Epithelial cell of esophagus (primary cell): ENCODE measurements around the gene CHST15.

Experiments
- DNase-seq: peaks from one replicate; pipeline ENCODE4 v3.0.0; 2010; ENCODE audit warnings: low read depth
- H3K4me3 ChIP-seq: 2 replicates; pipeline ENCODE4 v1.5.1; 2011; ENCODE audit warnings: mild to moderate bottlenecking, low read length, control low read depth
- TF ChIP-seq, protein P1 (sequence below): IDR thresholded peaks from 2 replicates; pipeline ENCODE4 v1.5.1; 2011; ENCODE audit warnings: low read depth, mild to moderate bottlenecking, low read length, control low read depth, inconsistent platforms; ENCODE audit not compliant: insufficient read depth; ENCODE audit errors: missing control alignments

The CHST15 gene

DNA sequence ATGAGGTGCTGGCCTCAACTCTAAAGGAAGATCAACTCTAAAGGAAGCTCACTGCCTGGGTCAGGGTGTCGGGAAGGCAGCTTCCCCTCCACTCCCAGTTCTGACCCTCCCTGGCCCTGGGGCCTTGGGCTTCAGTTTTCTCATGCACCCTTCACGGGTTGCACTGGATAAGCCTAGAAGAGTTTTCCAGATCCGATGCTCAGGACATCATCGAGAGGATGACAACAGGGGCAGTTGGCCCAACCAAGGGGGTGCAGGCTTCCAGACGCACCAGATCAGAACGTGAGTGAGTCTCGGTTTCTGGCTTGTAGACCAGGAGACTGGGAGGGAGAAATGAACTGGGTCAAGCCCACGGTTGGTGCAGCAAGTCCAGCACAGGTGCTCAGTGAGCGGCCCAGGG is 34.2 kb upstream of the CHST15 start:
- H3K4me3 ChIP-seq: no peak overlapping the region
- no peak for DNase-seq
- TF ChIP-seq, protein P1, sequence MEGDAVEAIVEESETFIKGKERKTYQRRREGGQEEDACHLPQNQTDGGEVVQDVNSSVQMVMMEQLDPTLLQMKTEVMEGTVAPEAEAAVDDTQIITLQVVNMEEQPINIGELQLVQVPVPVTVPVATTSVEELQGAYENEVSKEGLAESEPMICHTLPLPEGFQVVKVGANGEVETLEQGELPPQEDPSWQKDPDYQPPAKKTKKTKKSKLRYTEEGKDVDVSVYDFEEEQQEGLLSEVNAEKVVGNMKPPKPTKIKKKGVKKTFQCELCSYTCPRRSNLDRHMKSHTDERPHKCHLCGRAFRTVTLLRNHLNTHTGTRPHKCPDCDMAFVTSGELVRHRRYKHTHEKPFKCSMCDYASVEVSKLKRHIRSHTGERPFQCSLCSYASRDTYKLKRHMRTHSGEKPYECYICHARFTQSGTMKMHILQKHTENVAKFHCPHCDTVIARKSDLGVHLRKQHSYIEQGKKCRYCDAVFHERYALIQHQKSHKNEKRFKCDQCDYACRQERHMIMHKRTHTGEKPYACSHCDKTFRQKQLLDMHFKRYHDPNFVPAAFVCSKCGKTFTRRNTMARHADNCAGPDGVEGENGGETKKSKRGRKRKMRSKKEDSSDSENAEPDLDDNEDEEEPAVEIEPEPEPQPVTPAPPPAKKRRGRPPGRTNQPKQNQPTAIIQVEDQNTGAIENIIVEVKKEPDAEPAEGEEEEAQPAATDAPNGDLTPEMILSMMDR: no peak

DNA sequence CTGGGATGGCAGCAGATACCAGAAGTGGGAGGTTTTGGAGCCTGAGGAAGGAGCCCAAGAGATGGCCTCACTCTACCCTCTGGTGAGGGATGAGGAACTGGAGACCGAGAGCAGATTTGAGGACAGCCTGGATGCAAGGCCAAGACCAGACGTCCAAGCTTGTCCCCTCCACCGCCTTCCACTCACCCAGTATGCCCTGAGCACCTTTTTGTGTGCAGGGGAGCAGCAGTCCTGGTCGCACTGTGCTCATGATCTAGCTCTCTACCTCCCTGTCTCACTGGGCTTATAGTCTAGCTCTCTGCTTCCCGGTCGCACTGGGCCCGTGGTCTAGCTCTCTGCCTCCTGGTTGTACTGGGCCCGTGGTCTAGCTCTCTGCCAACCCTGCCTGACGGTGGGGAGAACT is 33.6 kb upstream of the CHST15 start:
- TF ChIP-seq, protein P1: no peak
- no peak overlapping the region for H3K4me3 ChIP-seq
- DNase-seq: no peak

DNA sequence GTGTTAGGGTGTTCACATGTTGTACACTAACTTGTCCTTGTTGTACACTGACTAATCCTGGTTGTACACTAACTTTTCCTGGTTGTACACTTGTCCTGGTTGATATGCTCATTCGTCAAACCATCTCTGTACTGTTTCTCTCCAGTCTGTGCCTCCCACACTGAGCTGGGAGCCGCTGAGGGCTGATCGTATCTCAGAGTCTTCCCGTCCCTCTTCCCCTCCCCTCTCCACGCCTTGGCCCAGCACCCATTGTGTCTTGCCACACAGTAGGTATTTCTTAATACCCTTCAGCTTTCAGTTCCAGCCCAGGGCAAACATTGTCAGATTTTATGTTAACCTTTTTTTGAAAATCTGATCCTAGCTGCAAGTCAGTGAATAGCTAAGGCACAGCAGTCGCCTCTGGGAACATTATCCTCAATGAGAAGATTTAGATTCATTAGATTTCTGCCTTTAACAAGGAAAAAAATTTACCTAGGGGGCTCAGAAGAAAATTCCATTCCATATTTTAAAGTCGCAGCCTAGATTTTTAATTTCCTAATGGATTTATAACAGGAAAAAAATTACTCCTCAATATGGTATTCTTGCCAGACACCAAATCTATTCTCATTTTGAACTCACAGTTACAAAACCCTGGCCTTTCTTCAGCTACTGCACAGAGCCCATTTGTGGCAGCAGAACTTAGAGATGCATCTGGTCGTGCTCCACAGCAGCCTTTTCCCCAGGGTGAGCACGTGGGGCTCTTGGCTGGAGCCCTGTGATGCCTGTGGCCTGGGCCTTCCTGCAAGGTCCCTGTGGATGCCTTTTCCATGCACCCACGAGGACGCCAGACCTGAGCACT is 33.0 kb upstream of the CHST15 start:
- DNase-seq: no peak
- H3K4me3 ChIP-seq: no peak overlapping the region
- TF ChIP-seq, protein P1: no peak

DNA sequence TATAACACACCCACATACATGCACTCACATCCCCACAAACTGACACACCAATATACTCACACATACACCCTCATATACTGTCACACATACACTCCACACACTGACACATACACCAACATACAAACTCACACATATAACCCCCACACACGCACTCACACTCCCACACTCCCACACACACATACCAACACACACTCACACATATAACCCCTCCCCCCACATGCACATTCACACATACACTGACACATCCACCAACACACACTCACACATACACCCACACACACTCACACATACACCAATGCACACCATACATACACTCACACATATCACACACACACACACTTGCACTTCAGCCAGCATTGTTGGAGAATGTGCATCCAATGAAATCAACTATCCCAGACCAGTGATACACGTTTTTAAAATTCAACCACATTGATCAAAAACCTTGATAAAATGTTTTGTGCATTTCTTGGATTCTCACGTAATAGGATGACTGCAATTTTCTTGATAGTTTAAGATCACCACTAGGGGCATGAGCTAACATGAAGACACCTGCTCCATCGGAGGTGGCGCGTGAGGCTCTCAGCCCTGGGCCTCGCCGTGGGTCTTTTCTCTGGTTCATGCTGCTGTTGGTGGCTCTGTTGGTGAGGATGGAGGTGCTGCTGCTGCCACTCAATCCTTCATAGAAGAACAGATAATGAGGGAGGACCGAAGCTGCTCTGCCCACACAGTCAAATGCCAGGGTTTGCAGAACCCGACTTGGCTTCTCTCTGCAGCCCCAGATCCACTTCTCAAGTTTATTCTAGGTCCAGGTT is 32.1 kb upstream of the CHST15 start:
- TF ChIP-seq, protein P1: peak; percentile 45
- peak; percentile 20 for DNase-seq
- H3K4me3 ChIP-seq: no peak overlapping the region

DNA sequence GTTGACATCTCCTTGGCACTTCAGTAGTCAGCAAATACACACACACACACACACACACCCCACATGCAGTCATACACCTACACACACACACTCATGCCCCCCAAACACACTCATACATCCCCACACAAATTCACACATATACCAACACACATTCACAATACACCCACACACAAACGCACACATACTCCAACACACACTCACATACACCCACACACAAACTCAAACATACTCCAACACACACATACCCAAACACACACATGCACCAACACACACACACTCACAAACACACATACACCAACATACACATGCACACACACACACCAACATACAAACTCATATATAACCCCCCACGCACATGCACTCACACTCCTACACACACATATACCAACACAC is 31.4 kb upstream of the CHST15 start:
- no peak for DNase-seq

DNA sequence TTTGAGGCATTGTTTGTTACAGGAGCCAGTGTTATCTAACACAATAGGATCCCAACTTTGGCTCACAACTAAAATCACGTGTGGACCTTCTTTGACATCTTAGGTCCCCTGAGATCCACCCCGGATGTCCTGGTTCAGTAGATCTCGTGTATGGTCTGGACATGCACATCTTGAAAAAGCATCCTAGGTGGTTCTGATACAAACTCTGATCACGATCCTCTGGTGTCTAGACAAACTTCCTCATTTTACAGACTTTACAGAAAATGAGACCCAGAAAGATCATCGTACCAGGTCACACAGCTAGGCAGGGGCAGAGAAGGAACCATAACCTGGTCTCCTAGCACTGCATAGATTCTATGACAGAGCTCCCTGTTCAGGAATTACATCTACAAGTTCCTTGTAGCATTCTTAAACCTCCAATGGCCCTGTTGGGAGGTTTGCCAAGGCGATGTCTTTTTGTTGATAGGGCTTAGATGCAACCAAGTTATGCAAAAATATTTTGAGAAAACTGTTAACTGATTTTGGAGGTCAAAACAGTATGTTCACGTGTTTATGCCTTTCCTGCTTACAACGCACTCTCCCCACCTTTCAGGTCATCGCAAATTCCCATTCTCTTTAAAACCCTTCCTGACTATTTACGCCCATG is 30.8 kb upstream of the CHST15 start:
- TF ChIP-seq, protein P1: no peak
- no peak overlapping the region for H3K4me3 ChIP-seq
- no peak for DNase-seq

More for the DNA sequence above, 31.4 kb upstream of the CHST15 start:
- no peak overlapping the region for H3K4me3 ChIP-seq
- TF ChIP-seq, protein P1: no peak
